Calu3 (cell line): ENCODE data around the gene LINC00305. TPM values are rescaled to one million over a fixed set of nuclear protein-coding genes. Genes with fewer than 3 reads are reported as not detected.

Experiments
- BruUV-seq: library from RNA; stranded (reverse); fragments of 400-500 nt; replicated peaks from 2 replicates; lab custom pipeline; 2021; lab: Mats Ljungman, UMichigan
- CTCF ChIA-PET: fragments of 300-600 bp; sonication (Branson Sonifier 250); formaldehyde crosslinking; loops from one replicate; lab custom pipeline; 2022; ENCODE audit warnings: antibody characterized with exemption; lab: Charles Lee
- DNase-seq: peaks from one replicate; pipeline ENCODE4 v3.0.0; 2022
- H3K27ac Mint-ChIP-seq: one replicate; pipeline ENCODE4 v1.8.0; 2022; ENCODE audit warnings: mixed read lengths; ENCODE audit not compliant: unreplicated experiment
- H3K27me3 Mint-ChIP-seq: one replicate; pipeline ENCODE4 v1.8.0; 2022; ENCODE audit warnings: mixed read lengths; ENCODE audit not compliant: unreplicated experiment
- H3K36me3 Mint-ChIP-seq: one replicate; pipeline ENCODE4 v1.8.0; 2022; ENCODE audit warnings: mild to moderate bottlenecking, moderate library complexity, mixed read lengths; ENCODE audit not compliant: insufficient read depth, unreplicated experiment
- H3K4me1 Mint-ChIP-seq: one replicate; pipeline ENCODE4 v1.8.0; 2022; ENCODE audit warnings: mild to moderate bottlenecking, low read depth, mixed read lengths; ENCODE audit not compliant: unreplicated experiment
- H3K4me3 Mint-ChIP-seq: one replicate; pipeline ENCODE4 v1.8.0; 2022; ENCODE audit warnings: mild to moderate bottlenecking, low read depth, moderate library complexity, mixed read lengths; ENCODE audit not compliant: unreplicated experiment
- H3K9me3 Mint-ChIP-seq: one replicate; pipeline ENCODE4 v1.8.0; 2022; ENCODE audit warnings: low read depth, mixed read lengths; ENCODE audit not compliant: unreplicated experiment
- intact Hi-C: fragments of 100-400 bp; cut with micrococcal nuclease; formaldehyde crosslinking; loops from one replicate; pipeline ENCODE4 v1.10.0; 2022; ENCODE audit not compliant: unreplicated experiment
- total RNA-seq: library from RNA; stranded (reverse); gene quantifications from 2 replicates; pipeline ENCODE4 v1.2.3, GENCODE V29; 2022
- TF ChIP-seq, protein P1 (sequence below): fragments of 200-600 bp; IDR thresholded peaks from one replicate; pipeline ENCODE4 v1.8.0; 2022; ENCODE audit warnings: antibody characterized with exemption; ENCODE audit not compliant: unreplicated experiment

Gene LINC00305
- total RNA-seq, 1 experiment from 2014 or later: not detected

DNA sequence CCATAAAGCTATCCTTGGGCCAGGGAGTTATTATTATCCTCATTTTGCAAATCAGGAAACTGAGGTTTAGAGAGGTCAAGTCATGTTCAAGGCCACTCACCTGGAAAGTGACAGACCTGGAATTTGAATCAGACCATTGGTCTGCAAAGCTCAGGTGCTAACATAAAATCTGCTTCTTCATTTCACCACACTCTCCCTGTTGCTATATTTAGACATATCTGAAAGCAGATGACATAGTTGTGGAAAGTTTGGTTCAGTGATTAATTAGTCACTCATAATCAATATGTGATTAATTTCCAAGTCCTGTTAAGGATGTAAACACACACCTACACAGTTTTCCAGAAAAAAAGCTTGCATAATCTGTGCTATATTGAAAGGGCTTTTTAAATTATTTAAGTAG, 57.4 kb downstream of the LINC00305 start:
- no TSS peak for BruUV-seq
- no peaks in the 10 kb centered on the region for H3K36me3 Mint-ChIP-seq
- DNase-seq: no peak
- no peaks in the 10 kb centered on the region for H3K27me3 Mint-ChIP-seq
- peaks cover 7% of the 10 kb centered on the region for H3K9me3 Mint-ChIP-seq
- H3K4me3 Mint-ChIP-seq: no peak overlapping the region
- peaks cover 10% of the 10 kb centered on the region for H3K4me1 Mint-ChIP-seq
- intact Hi-C loops: loop anchor here (5.0 kb wide), 1 partner anchor 54 kb away; no protein-coding TSS in a partner anchor
- CTCF ChIA-PET: interaction anchor here (0.6 kb wide), 1 partner anchor 544 kb away, joined by 3 read pairs; no protein-coding TSS in a partner anchor
- TF ChIP-seq, protein P1, sequence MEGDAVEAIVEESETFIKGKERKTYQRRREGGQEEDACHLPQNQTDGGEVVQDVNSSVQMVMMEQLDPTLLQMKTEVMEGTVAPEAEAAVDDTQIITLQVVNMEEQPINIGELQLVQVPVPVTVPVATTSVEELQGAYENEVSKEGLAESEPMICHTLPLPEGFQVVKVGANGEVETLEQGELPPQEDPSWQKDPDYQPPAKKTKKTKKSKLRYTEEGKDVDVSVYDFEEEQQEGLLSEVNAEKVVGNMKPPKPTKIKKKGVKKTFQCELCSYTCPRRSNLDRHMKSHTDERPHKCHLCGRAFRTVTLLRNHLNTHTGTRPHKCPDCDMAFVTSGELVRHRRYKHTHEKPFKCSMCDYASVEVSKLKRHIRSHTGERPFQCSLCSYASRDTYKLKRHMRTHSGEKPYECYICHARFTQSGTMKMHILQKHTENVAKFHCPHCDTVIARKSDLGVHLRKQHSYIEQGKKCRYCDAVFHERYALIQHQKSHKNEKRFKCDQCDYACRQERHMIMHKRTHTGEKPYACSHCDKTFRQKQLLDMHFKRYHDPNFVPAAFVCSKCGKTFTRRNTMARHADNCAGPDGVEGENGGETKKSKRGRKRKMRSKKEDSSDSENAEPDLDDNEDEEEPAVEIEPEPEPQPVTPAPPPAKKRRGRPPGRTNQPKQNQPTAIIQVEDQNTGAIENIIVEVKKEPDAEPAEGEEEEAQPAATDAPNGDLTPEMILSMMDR: no peak
- H3K27ac Mint-ChIP-seq: no peak overlapping the region

DNA sequence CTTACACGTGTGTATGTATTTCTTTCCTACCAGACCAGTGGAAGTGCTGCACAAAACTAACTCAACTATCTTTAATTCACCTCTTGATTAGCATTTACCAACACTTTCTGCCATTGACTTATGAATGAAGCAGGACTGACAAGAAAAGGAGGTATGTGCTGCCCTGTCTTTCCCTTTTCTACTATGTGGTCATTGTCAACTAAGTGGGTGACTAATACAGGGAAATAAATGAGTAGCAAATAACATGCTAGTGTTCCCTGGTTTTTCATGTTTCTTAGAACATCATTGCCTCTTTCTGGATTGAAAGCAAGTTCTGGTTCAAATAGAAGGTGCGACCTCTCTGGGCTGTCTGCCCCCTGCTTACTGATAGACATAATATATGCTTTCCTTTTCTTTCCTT, 58.0 kb downstream of the LINC00305 start:
- H3K27me3 Mint-ChIP-seq: no peaks in the 10 kb centered on the region
- H3K27ac Mint-ChIP-seq: no peak overlapping the region
- intact Hi-C loops: loop anchor here (5.0 kb wide), 1 partner anchor 54 kb away; no protein-coding TSS in a partner anchor
- DNase-seq: no peak
- H3K9me3 Mint-ChIP-seq: peaks cover 7% of the 10 kb centered on the region
- CTCF ChIA-PET: no interaction called here
- H3K4me1 Mint-ChIP-seq: peaks cover 10% of the 10 kb centered on the region
- no peaks in the 10 kb centered on the region for H3K36me3 Mint-ChIP-seq
- BruUV-seq: no TSS peak
- H3K4me3 Mint-ChIP-seq: no peak overlapping the region
- TF ChIP-seq, protein P1: no peak

DNA sequence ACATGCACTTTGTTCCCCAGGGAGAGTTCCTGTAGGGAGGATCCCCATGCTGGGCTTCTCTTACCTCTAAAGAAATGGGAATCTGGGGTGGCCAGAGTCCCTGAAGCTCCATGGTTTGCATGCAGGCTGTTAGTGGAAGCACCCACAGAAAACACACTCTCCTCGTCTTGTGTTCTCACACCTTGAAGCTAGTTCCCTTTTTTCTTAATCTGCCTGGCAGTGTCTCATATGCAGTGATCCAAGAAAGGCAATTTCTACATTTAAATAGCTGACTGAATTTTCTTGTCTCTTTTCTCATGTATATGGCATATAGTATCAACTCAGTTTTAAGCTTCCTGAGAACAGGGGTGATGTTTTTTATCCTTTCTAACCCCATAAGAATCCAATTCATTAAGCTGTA, 65.0 kb downstream of the LINC00305 start:
- BruUV-seq: no TSS peak
- CTCF ChIA-PET: interaction anchor here (1.1 kb wide), 1 partner anchor 11 kb away, joined by 3 read pairs; no protein-coding TSS in a partner anchor
- no peak overlapping the region for H3K4me3 Mint-ChIP-seq

DNA sequence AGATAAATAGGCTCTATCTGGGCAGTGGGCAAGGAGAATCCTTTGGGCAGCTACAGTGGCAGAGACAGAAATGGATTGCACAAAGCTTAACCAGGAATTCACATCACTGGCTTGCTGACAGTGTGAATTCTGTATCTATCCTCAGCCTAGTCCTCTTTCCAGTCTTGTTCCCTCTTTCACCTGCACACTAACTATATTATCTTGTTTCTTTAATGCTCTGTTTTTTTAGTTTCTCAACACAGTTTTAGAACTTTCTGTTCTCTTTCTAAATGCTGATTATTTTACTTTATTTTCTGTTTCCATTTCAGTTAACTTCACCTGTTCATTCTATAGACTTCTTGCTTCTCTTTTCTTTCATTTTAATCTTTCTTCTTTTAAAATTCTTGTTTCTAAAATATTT, 66.4 kb downstream of the LINC00305 start:
- intact Hi-C loops: no loop called here
- CTCF ChIA-PET: no interaction called here
- TF ChIP-seq, protein P1: no peak
- no peak overlapping the region for H3K4me3 Mint-ChIP-seq
- no peaks in the 10 kb centered on the region for H3K4me1 Mint-ChIP-seq
- no TSS peak for BruUV-seq
- no peak overlapping the region for H3K27ac Mint-ChIP-seq
- DNase-seq: no peak
- H3K27me3 Mint-ChIP-seq: no peaks in the 10 kb centered on the region
- no peaks in the 10 kb centered on the region for H3K9me3 Mint-ChIP-seq
- no peaks in the 10 kb centered on the region for H3K36me3 Mint-ChIP-seq

More for the DNA sequence above, 65.0 kb downstream of the LINC00305 start:
- TF ChIP-seq, protein P1: no peak
- no peaks in the 10 kb centered on the region for H3K4me1 Mint-ChIP-seq
- intact Hi-C loops: no loop called here
- H3K27ac Mint-ChIP-seq: no peak overlapping the region
- no peaks in the 10 kb centered on the region for H3K27me3 Mint-ChIP-seq
- no peak for DNase-seq
- H3K36me3 Mint-ChIP-seq: no peaks in the 10 kb centered on the region
- peaks cover 7% of the 10 kb centered on the region for H3K9me3 Mint-ChIP-seq
